GM10847 (cell line): ENCODE results near the gene CRB3.

Experiments used
- POLR2A ChIP-seq: IDR thresholded peaks from 2 replicates; pipeline ENCODE4 v1.6.1; 2011; ENCODE audit not compliant: insufficient read length; ENCODE audit errors: extremely low read depth

CRB3 gene

DNA sequence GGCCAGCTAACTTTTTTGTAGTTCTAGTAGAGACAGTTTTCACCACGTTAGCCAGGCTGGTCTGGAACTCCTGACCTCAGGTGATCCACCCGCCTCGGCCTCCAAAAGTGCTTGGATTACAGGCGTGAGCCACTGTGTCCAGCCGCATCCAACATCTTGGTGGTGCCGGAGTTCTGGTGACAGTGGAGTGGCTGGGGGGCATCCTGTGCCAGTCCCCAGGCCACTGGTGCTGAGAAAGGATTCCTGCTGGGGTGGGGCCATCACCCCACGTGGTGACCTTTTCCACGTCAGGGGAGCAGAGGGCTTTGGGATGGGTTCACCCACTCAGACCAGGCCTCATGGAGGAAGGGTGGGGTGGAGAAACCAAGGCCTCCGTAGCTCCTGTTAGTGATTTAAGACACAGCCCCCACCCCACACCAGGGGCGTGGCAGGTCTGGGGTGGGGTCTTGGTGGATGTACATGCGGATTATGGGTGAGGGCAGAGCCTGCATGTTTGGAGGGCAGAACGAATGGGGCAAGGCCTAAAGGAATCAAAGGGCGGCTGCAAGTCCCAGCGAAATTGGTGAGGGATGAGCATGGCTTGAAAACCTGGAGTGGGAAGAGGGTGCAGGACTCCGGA is 51.0 kb downstream of the CRB3 start:
- no peak for TF ChIP-seq POLR2A

DNA sequence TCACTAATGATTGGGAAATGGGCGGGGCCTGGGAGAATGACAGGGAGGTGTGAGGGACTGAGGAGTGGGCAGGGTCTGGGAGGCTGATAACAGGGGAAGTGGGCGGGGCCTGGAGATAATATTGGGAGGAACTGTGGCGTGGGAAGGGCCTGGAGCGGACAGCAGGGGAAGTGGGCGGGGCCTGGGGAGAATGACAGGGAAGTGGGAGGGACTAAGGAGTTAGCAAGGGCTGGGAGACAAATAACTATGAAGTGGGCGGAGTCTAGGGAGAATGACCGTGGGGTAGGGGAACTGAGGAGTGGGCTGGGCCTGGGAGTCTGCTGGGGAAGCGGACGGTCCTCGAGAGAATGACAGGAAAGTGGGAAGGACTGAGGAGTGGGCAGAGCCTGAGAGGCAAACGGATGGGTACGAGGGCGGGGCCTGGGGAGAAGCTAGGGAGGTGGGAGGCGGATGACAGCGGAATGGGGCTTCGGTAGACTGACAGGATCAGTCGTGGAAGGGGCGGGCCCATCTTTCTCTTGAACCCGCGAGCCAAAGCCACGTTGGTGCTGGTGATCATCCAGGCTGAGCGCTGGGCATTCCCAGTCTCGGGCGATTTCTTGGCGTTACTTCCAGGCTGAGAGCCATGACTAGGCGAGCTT is 52.1 kb downstream of the CRB3 start:
- peak; percentile 22 for TF ChIP-seq POLR2A
